Activated CD4-positive, alpha-beta T cell treated with anti-CD3 and anti-CD28 coated beads, Interleukin-2, amount 10 ng/mL, durations not matched to agents 24 days and 14 days (primary cell): ENCODE measurements around the gene LBHD1. TPM values are rescaled to one million over a fixed set of nuclear protein-coding genes. Genes with fewer than 3 reads are reported as not detected.
"Not testable (repeated sequence)": the region's sequence is repeated elsewhere in the genome, so short reads cannot be mapped to it uniquely, and the experiment has no call there.

Experiments used
- DNase-seq: peaks from one replicate; pipeline ENCODE4 v3.0.0; 2022
- H3K27ac Mint-ChIP-seq: one replicate; pipeline ENCODE4 v1.8.0; 2022; ENCODE audit warnings: mild to moderate bottlenecking, mixed read lengths
- H3K27me3 Mint-ChIP-seq: one replicate; pipeline ENCODE4 v1.8.0; 2022; ENCODE audit warnings: mixed read lengths
- H3K36me3 Mint-ChIP-seq: one replicate; pipeline ENCODE4 v1.8.0; 2022; ENCODE audit warnings: low read depth, mild to moderate bottlenecking, mixed read lengths
- H3K4me1 Mint-ChIP-seq: one replicate; pipeline ENCODE4 v1.8.0; 2021; ENCODE audit warnings: mixed read lengths
- H3K4me3 Mint-ChIP-seq: one replicate; pipeline ENCODE4 v1.8.0; 2022; ENCODE audit warnings: mild to moderate bottlenecking, moderate library complexity, mixed read lengths
- H3K9me3 Mint-ChIP-seq: one replicate; pipeline ENCODE4 v1.8.0; 2021; ENCODE audit warnings: mixed read lengths
- intact Hi-C: fragments of 100-400 bp; cut with micrococcal nuclease; formaldehyde crosslinking; loops from one replicate; pipeline ENCODE4 v1.15.1; 2023
- total RNA-seq: library from RNA; stranded (reverse); gene quantifications from 2 replicates; pipeline ENCODE4 v1.2.3, GENCODE V29; 2022

LBHD1 gene
- total RNA-seq, 1 donor from 2014 or later: 21.5 TPM

DNA sequence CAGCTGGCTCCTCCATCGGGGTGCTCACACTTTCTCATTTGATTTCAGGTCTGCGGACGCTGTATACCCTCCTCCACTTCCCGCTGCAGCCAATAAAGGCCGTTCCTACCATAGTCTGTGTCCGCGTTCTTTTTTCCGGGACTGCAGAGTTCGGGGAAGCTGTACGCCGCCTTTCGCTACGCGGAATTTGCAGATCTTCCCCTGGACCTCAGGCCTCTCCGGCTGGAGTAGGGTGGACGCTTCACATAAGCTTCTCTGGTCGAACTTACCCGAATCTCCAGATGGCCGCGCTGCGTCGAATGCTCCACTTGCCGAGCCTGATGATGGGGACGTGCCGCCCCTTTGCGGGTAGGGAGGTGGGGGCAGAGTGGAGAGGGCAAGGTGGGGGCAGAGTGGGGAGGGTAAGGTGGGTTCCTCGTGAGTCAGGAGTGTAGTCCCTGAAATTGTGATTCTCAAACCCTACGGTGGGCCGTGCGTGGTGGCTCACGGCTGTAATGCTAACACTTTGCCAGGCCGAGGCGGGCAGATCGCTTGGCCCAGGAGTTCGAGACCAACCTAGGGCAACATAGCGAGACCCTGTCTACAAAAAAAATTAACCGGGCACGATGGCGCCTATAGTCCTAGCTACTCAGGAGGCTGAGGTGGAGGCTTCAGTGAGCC lies 6.3 kb downstream of the LBHD1 start:
- intact Hi-C loops: loop anchor here (1.0 to 5.0 kb wide), 9 partner anchors 12 to 177 kb away; partner anchors contain the start of genes EML3, GANAB, INTS5 and POLR2G
- Mint-ChIP-seq H3K4me3 (peak overlapping the region; percentile 98), H3K36me3 (peaks cover 53% of the 10 kb centered on the region)

DNA sequence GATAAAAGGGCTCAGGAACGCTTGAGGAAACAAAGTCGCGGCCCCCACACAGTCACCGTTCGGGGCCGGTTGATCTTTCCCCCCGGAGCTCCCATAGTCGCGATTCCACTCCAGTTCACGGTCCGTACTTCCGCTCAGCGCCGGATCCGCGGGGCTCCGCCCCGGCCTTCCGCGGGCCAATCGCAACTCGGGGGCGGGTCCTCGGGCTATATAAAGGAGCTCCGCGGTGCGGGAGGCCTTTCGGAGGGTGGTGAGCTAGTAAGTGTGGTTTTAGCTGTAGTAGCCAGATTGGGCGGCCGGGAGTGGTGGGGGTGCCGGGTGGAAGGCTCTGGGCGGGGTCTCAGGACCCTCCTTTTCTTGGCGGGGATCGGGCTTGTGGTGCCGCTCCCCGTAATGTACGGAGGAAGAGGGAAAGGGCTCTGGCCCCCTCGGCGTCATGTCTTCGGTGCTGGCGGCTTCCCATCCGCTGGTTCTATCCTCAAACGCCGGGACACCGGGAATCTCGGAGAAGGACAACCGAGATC lies 6.9 kb downstream of the LBHD1 start, which contains the start of the genes C11orf98 and CSKMT:
Gene C11orf98, minus strand, starts transcription at position 136 of the 524 bp plus-strand sequence. Its CDS starts 41 bp downstream, at position 95.
Gene CSKMT, plus strand, starts transcription at position 238 of the 524 bp plus-strand sequence. CDS start 568 bp downstream, outside the sequence.
- intact Hi-C loops: loop anchor here (1.0 to 5.0 kb wide), 9 partner anchors 12 to 177 kb away; partner anchors contain the start of genes EML3, GANAB, INTS5 and POLR2G
- Mint-ChIP-seq H3K36me3 (peaks cover 51% of the 10 kb centered on the region), H3K4me1 (peaks cover 26% of the 10 kb centered on the region)

More for the DNA sequence above, 6.3 kb downstream of the LBHD1 start:
- H3K27me3 Mint-ChIP-seq: no peaks in the 10 kb centered on the region
- H3K4me1 Mint-ChIP-seq: peaks cover 31% of the 10 kb centered on the region
- DNase-seq: peak; percentile 84
- peak overlapping the region; percentile 93 for H3K27ac Mint-ChIP-seq
- H3K9me3 Mint-ChIP-seq: no peaks in the 10 kb centered on the region

DNA sequence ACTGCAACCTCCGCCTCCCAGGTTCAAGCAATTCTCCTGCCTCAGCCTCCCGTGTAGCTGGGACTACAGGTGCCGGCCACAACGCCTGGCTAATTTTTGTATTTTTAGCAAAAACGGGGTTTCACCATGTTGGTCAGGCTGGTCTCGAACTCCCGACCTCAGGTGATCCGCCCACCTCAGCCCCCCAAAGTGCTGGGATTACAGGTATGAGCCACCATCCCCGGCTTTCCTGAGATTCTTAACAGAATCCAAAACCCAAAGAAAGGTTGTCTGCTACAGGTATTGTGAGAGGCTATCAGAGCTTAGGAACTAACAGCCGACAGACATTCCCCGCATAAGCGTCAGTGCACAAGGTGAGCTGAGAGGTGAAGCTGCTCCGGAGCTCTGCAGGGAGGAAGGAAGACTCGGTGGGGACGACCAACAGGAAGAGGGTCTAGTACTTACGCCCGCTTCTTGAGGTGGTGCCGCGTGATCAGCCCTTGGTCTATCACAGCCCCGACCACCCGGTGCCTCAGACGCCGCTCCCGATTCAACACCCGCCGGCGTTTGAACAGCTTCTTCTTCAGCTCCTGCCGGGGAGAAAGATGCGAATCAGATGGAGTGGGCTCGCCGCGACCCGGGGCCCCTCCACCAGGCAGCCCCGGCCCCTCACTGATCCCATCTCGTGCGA lies 7.5 kb downstream of the LBHD1 start:
- intact Hi-C loops: loop anchor here (1.0 to 5.0 kb wide), 9 partner anchors 11 to 178 kb away; partner anchors contain the start of genes EML3, GANAB, INTS5 and POLR2G
- H3K4me3 Mint-ChIP-seq: peak overlapping the region; percentile 98
- peak overlapping the region; percentile 93 for H3K27ac Mint-ChIP-seq
- no peaks in the 10 kb centered on the region for H3K27me3 Mint-ChIP-seq
- no peaks in the 10 kb centered on the region for H3K9me3 Mint-ChIP-seq
- peaks cover 48% of the 10 kb centered on the region for H3K36me3 Mint-ChIP-seq
- DNase-seq: peak; percentile 86
- H3K4me1 Mint-ChIP-seq: peaks cover 23% of the 10 kb centered on the region

More for the DNA sequence above, 6.9 kb downstream of the LBHD1 start, which contains the start of the genes C11orf98 and CSKMT:
- DNase-seq: peak; percentile 99
- Mint-ChIP-seq H3K27me3 (no peaks in the 10 kb centered on the region), H3K9me3 (no peaks in the 10 kb centered on the region), H3K4me3 (peak within 1 kb of the TSS; percentile 98), H3K27ac (peak within 1 kb of the TSS; percentile 93)

DNA sequence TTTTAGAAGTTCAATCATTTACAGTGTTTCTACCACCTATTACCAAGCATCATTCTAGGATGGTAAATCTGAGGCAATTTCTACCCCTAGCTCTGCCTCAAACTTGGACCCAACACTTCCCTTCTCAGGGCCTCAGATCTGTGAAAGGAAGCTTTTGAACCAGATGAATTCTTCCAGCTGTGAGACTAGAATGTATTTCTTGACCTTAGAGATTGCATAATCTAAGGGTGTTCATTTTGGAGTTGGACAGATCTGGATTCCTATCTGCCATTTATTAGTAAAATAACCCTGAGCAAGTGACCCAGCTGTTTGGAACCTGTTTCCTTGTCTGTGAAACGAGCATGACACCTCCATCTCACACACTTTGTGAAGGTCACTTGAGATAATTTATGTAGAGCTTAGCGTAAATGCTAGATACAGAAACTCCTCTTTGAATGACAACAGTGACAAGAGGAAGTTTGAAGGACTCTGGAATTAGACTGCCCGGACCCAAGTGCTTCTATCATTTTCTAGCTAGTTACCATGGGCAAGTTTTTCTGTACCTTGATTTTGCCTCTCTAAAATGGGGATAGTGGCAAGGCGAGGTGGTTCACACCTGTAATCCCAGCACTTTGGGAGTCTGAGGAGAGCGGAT lies 15.2 kb downstream of the LBHD1 start:
- intact Hi-C loops: no loop called here
- no peak for DNase-seq
- Mint-ChIP-seq H3K36me3 (peaks cover 4% of the 10 kb centered on the region), H3K27ac (no peak overlapping the region), H3K4me3 (no peak overlapping the region), H3K9me3 (no peaks in the 10 kb centered on the region), H3K27me3 (no peaks in the 10 kb centered on the region), H3K4me1 (peaks cover 15% of the 10 kb centered on the region)

DNA sequence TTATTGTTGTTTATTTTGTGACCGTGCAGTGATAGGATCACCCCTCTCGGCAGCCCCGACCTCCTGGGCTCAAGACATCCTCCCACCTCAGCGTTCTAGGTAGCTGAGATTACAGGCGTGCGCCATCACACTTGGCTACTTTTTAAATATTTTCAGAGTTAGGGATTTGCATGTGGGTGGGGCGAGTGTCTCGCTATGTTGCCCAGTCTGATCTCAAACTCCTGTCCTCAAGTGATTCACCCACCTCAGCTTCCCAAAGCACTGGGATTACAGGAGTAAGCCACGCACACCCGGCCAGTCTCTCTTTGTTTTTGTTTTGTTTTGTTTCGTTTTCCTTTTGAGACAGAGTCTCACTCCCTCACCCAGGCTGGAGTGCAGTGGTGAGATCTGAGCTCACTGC lies 17.8 kb downstream of the LBHD1 start:
- Mint-ChIP-seq H3K36me3 (peaks cover 9% of the 10 kb centered on the region), H3K9me3 (no peaks in the 10 kb centered on the region), H3K4me3 (peak overlapping the region; percentile 63), H3K27me3 (no peaks in the 10 kb centered on the region), H3K4me1 (peaks cover 17% of the 10 kb centered on the region), H3K27ac (peak overlapping the region; percentile 72)
- DNase-seq: no peak
- intact Hi-C loops: no loop called here

DNA sequence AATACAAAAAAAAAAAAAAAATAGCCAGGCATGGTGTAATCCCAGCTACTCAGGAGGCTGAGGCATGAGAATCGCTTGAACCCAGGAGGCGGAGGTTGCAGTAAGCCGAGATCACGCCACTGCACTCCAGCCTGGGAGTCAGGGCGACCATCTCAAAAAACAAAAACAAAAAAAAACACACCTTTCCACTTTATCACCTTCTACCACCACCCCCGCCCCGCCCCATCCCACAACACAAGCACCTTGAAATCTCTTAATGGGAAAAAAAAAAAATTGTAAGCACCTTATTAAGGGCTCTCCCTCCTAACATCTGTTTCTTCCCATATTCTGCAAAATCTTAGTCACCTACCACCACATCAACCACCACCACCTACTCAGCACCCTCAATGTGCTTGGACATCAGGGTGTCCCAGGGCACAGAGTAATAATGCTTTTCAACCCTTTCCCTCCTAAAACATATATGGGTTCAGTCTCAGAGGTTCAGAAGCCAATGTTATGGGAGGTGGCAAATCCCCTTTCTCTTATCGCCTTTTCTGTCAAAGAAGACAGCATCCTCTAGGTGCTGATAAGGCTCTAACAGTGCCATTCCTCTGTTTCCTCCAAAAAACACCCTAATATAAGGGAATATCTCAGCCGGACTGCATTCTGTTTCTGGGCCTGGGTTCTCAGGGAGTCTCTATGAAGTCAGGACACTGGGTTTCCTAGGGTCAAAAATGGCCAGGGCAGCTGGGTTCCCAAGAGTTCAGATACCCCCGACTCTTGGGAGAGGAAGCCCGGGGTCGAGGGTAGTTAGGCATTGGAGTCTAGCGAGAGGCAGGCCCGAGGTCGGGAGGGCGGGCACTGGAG lies 19.7 kb downstream of the LBHD1 start:
- H3K27ac Mint-ChIP-seq: peak overlapping the region; percentile 94
- H3K27me3 Mint-ChIP-seq: no peaks in the 10 kb centered on the region
- H3K9me3 Mint-ChIP-seq: no peaks in the 10 kb centered on the region
- peaks cover 16% of the 10 kb centered on the region for H3K36me3 Mint-ChIP-seq
- peak overlapping the region; percentile 98 for H3K4me3 Mint-ChIP-seq
- DNase-seq: no peak
- peaks cover 19% of the 10 kb centered on the region for H3K4me1 Mint-ChIP-seq
- intact Hi-C loops: loop anchor here (1.0 to 2.0 kb wide), 9 partner anchors 11 to 61 kb away; partner anchors contain the start of genes C11orf98, CSKMT, ROM1 and TUT1

DNA sequence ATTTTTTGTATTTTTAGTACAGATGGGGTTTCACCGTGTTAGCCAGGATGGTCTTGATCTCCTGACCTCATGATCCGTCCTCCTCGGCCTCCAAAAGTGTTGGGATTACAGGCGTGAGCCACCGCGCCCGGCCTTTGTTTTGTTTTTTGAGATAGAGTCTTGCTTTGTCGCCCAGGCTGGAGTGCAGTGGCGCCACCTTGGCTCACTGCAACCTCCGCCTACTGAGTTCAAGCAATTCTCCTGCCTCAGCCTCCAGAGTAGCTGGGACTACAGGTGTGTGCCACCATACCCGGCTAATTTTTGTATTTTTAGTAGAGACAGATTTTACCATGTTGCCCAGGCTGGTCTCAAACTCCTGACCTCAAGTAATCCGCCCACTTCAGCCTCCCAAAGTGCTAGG lies 21.8 kb downstream of the LBHD1 start:
- H3K4me3 Mint-ChIP-seq, intact Hi-C loops, DNase-seq, H3K27ac Mint-ChIP-seq, H3K27me3 Mint-ChIP-seq, H3K9me3 Mint-ChIP-seq: not testable (repeated sequence)
- H3K36me3 Mint-ChIP-seq: peaks cover 24% of the 10 kb centered on the region
- H3K4me1 Mint-ChIP-seq: peaks cover 26% of the 10 kb centered on the region

DNA sequence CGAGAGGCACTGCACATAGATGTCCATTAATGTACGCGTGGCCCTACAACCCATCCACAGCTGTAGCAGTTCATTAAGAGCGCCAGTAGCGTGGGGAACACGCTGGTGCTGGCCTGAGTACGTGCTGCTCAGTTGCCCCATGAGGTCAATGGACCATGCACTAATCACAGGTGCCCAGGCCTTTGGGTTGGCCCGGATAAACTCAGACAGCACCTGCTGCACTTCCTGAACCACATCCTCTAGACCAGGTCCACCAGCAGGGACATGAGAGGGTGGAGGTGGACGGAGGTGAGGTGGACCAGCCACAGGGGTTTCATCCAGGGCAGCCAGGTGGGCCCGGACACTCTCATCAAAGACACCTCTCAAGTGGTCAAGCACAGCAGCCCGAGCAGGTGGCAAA lies 22.6 kb downstream of the LBHD1 start:
- H3K4me1 Mint-ChIP-seq: peaks cover 30% of the 10 kb centered on the region
- no peaks in the 10 kb centered on the region for H3K9me3 Mint-ChIP-seq
- no peak overlapping the region for H3K4me3 Mint-ChIP-seq
- H3K27me3 Mint-ChIP-seq: no peaks in the 10 kb centered on the region
- DNase-seq: no peak
- intact Hi-C loops: no loop called here
- H3K36me3 Mint-ChIP-seq: peaks cover 29% of the 10 kb centered on the region
- no peak overlapping the region for H3K27ac Mint-ChIP-seq

DNA sequence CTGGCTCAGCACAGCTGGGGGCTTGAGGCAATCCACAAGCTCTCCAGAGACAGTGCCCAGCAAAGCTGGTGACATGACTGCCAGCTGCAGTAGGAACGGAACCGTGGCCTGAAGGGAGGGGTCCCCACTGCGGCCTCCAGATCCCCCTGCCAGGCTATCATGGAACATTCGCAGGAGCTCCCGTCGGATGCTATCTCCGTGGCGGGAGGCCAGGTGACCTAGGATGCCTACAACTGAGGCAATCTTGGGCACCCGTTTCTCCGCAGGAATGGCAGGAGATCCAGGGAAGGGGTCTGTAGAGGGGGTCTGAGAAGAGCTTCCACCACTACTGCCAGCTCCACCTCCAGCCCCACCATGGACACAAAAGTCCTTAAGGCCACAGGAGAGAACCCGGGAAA lies 23.1 kb downstream of the LBHD1 start:
- no peak overlapping the region for H3K4me3 Mint-ChIP-seq
- intact Hi-C loops: no loop called here
- no peak overlapping the region for H3K27ac Mint-ChIP-seq
- H3K27me3 Mint-ChIP-seq: no peaks in the 10 kb centered on the region
- DNase-seq: no peak
- peaks cover 35% of the 10 kb centered on the region for H3K36me3 Mint-ChIP-seq
- H3K9me3 Mint-ChIP-seq: no peaks in the 10 kb centered on the region
- H3K4me1 Mint-ChIP-seq: peaks cover 29% of the 10 kb centered on the region

DNA sequence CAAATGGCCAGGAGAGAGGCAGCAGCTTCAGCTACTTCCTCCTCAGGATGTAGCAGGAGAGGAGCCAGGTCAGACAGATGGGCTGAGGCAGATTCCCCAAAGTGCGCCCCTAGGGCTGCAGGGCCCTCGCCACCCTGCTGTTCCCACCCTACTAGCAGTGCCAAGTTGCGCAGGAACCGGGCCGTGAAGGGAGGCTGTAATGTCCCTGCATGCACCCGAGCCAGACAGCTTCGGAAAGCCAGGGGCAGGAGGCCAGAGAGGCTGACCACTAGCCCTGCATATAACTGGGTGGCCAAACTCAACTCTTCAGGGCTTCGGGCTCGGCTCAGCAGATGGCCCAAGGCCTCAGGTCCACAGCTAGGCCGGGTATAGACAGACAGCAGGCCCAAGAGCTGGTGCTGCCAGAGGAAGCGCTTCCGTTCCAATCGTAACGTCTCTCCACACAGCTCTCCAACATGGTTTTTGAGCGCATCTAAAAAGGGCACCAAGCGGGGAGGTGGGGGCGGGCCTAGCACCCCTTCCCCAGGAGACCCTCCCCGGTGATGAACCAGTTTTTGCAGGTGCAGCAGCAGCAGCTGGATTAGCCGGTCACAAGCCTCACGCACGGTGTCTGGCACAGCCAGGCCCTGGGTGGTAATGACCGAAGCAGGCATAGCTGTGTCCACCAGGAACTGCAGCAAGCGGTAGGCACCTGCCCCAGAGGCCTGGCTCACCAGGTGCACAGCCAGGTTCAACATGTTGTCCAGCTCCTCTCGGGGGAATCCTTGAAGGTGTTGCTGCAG lies 23.7 kb downstream of the LBHD1 start:
- H3K9me3 Mint-ChIP-seq: no peaks in the 10 kb centered on the region
- peaks cover 36% of the 10 kb centered on the region for H3K36me3 Mint-ChIP-seq
- intact Hi-C loops: no loop called here
- H3K4me3 Mint-ChIP-seq: no peak overlapping the region
- no peak for DNase-seq
- H3K4me1 Mint-ChIP-seq: peaks cover 26% of the 10 kb centered on the region
- no peak overlapping the region for H3K27ac Mint-ChIP-seq
- no peaks in the 10 kb centered on the region for H3K27me3 Mint-ChIP-seq

DNA sequence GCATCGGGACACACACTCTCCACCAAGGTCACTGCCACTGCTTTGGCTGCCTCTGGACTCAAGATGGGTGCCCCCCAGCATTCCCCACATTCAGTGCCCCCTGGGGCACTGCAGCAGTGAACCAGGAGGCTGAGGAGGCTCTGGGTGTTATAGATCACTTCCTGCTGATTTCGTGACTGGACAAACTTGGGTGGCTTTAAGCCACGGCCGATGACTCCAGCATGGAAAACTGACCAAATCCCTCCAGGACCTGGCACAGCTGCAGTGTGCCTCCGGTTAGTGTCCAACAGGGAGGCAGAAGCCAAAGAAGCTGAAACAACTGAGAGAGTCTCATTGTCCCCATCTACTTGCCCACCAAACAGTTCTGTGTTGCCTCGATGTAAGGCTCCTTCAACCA lies 24.5 kb downstream of the LBHD1 start:
- peaks cover 42% of the 10 kb centered on the region for H3K36me3 Mint-ChIP-seq
- H3K27ac Mint-ChIP-seq: no peak overlapping the region
- DNase-seq: no peak
- H3K4me1 Mint-ChIP-seq: peaks cover 24% of the 10 kb centered on the region
- H3K4me3 Mint-ChIP-seq: no peak overlapping the region
- no peaks in the 10 kb centered on the region for H3K9me3 Mint-ChIP-seq
- no peaks in the 10 kb centered on the region for H3K27me3 Mint-ChIP-seq
- intact Hi-C loops: loop anchor here (2.0 kb wide), 1 partner anchor 75 kb away; the partner anchor contains the start of gene EEF1G
